HEK293 (cell line): ENCODE results near the gene RARRES2.

Source experiments
- GLI4 ChIP-seq: fragments of 450-650 bp; formaldehyde crosslinking; IDR thresholded peaks from 2 replicates; pipeline ENCODE4 v1.5.1; 2016; ENCODE audit warnings: missing biosample characterization, missing genetic modification characterization
- MYNN ChIP-seq: fragments of 450-650 bp; formaldehyde crosslinking; IDR thresholded peaks from 2 replicates; pipeline ENCODE4 v1.5.1; 2016; ENCODE audit warnings: missing biosample characterization, missing genetic modification characterization, borderline replicate concordance
- RBAK ChIP-seq: fragments of 450-650 bp; formaldehyde crosslinking; IDR thresholded peaks from 2 replicates; pipeline ENCODE4 v1.5.1; 2016; ENCODE audit warnings: missing biosample characterization, missing genetic modification characterization
- REPIN1 ChIP-seq: fragments of 450-650 bp; formaldehyde crosslinking; IDR thresholded peaks from 2 replicates; pipeline ENCODE4 v1.5.1; 2017; ENCODE audit warnings: missing biosample characterization, missing genetic modification characterization, low read depth
- SP2 ChIP-seq: fragments of 450-650 bp; formaldehyde crosslinking; IDR thresholded peaks from 2 replicates; pipeline ENCODE4 v1.5.1; 2016; ENCODE audit warnings: missing biosample characterization, missing genetic modification characterization
- SP7 ChIP-seq: fragments of 450-650 bp; formaldehyde crosslinking; IDR thresholded peaks from 2 replicates; pipeline ENCODE4 v1.5.1; 2016; ENCODE audit warnings: missing biosample characterization, missing genetic modification characterization
- ZBTB20 ChIP-seq: fragments of 450-650 bp; formaldehyde crosslinking; IDR thresholded peaks from 2 replicates; pipeline ENCODE4 v1.5.1; 2016; ENCODE audit warnings: missing biosample characterization, missing genetic modification characterization
- ZBTB8A ChIP-seq: fragments of 450-650 bp; formaldehyde crosslinking; IDR thresholded peaks from 2 replicates; pipeline ENCODE4 v1.5.1; 2016; ENCODE audit warnings: missing biosample characterization, missing genetic modification characterization
- ZNF16 ChIP-seq: fragments of 450-650 bp; formaldehyde crosslinking; IDR thresholded peaks from 2 replicates; pipeline ENCODE4 v1.5.1; 2016; ENCODE audit warnings: low read depth, missing biosample characterization, missing genetic modification characterization
- ZNF184 ChIP-seq: fragments of 450-650 bp; IDR thresholded peaks from 2 replicates; pipeline ENCODE4 v1.5.1; 2018; ENCODE audit warnings: missing biosample characterization, mild to moderate bottlenecking, missing genetic modification characterization
- ZNF19 ChIP-seq: fragments of 450-650 bp; formaldehyde crosslinking; IDR thresholded peaks from 2 replicates; pipeline ENCODE4; 2016; ENCODE audit warnings: missing biosample characterization, missing genetic modification characterization, low read depth
- ZNF274 ChIP-seq, 2 experiments: fragments of 200-500 bp in 1 of 2; fragments of 450-650 bp in 1 of 2; sonication (Bioruptor generic) in 1 of 2; formaldehyde crosslinking in 1 of 2; IDR thresholded peaks; 2 replicates each; pipeline versions ENCODE4 v1.5.1 to v1.6.1; 2014 to 2016; ENCODE audit warnings: borderline replicate concordance in 1 of 2, inconsistent platforms in 1 of 2, low read length in 1 of 2, missing biosample characterization in 1 of 2, missing genetic modification characterization in 1 of 2
- ZNF391 ChIP-seq: fragments of 450-650 bp; formaldehyde crosslinking; IDR thresholded peaks from 2 replicates; pipeline ENCODE4 v1.5.1; 2016; ENCODE audit warnings: low read depth, missing biosample characterization, missing genetic modification characterization, borderline replicate concordance
- ZNF404 ChIP-seq: fragments of 450-650 bp; formaldehyde crosslinking; IDR thresholded peaks from 2 replicates; pipeline ENCODE4 v1.5.1; 2017; ENCODE audit warnings: missing biosample characterization, missing genetic modification characterization
- ZNF426 ChIP-seq: fragments of 450-650 bp; formaldehyde crosslinking; IDR thresholded peaks from 2 replicates; pipeline ENCODE4 v1.5.1; 2017; ENCODE audit warnings: missing biosample characterization, missing genetic modification characterization, mild to moderate bottlenecking, inconsistent platforms, moderate library complexity
- ZNF48 ChIP-seq: fragments of 450-650 bp; formaldehyde crosslinking; IDR thresholded peaks from 2 replicates; pipeline ENCODE4 v1.5.1; 2016; ENCODE audit warnings: missing biosample characterization, missing genetic modification characterization
- ZNF501 ChIP-seq: fragments of 450-650 bp; formaldehyde crosslinking; IDR thresholded peaks from 2 replicates; pipeline ENCODE4 v1.5.1; 2016; ENCODE audit warnings: missing biosample characterization, missing genetic modification characterization
- ZNF510 ChIP-seq: fragments of 450-650 bp; formaldehyde crosslinking; IDR thresholded peaks from 2 replicates; pipeline ENCODE4 v1.5.1; 2018; ENCODE audit warnings: mild to moderate bottlenecking, missing genetic modification characterization, missing biosample characterization; ENCODE audit not compliant: insufficient replicate concordance
- ZNF529 ChIP-seq: fragments of 450-650 bp; formaldehyde crosslinking; IDR thresholded peaks from 2 replicates; pipeline ENCODE4 v1.5.1; 2017; ENCODE audit warnings: missing genetic modification characterization, missing biosample characterization; ENCODE audit not compliant: insufficient replicate concordance
- ZNF555 ChIP-seq: fragments of 450-650 bp; formaldehyde crosslinking; conservative IDR thresholded peaks from 2 replicates; pipeline ENCODE4 v1.5.1; 2017; ENCODE audit warnings: missing biosample characterization, mild to moderate bottlenecking, missing genetic modification characterization, inconsistent platforms
- ZNF558 ChIP-seq: fragments of 450-650 bp; formaldehyde crosslinking; IDR thresholded peaks from 2 replicates; pipeline ENCODE4 v1.5.1; 2016; ENCODE audit warnings: missing biosample characterization, missing genetic modification characterization
- ZNF571 ChIP-seq: fragments of 450-650 bp; formaldehyde crosslinking; IDR thresholded peaks from 2 replicates; pipeline ENCODE4 v1.5.0; 2017; ENCODE audit warnings: missing biosample characterization, missing genetic modification characterization
- ZNF610 ChIP-seq: fragments of 450-650 bp; formaldehyde crosslinking; IDR thresholded peaks from 2 replicates; pipeline ENCODE4 v1.5.1; 2016; ENCODE audit warnings: missing biosample characterization, missing genetic modification characterization, borderline replicate concordance
- ZNF664 ChIP-seq: fragments of 450-650 bp; formaldehyde crosslinking; IDR thresholded peaks from 2 replicates; pipeline ENCODE4 v1.5.1; 2016; ENCODE audit warnings: missing biosample characterization, missing genetic modification characterization
- ZNF707 ChIP-seq: fragments of 450-650 bp; formaldehyde crosslinking; IDR thresholded peaks from 2 replicates; pipeline ENCODE4 v1.5.1; 2016; ENCODE audit warnings: missing biosample characterization, missing genetic modification characterization
- ZNF768 ChIP-seq: fragments of 450-650 bp; formaldehyde crosslinking; IDR thresholded peaks from 2 replicates; pipeline ENCODE4 v1.5.1; 2018; ENCODE audit warnings: missing biosample characterization, mild to moderate bottlenecking, missing genetic modification characterization
- ZNF785 ChIP-seq: fragments of 450-650 bp; formaldehyde crosslinking; IDR thresholded peaks from 2 replicates; pipeline ENCODE4 v1.5.1; 2016; ENCODE audit warnings: missing biosample characterization, missing genetic modification characterization
- ZXDB ChIP-seq: fragments of 450-650 bp; formaldehyde crosslinking; IDR thresholded peaks from 2 replicates; pipeline ENCODE4 v1.5.1; 2016; ENCODE audit warnings: missing biosample characterization, missing genetic modification characterization
- TF ChIP-seq, protein P1 (sequence below): fragments of 450-650 bp; formaldehyde crosslinking; IDR thresholded peaks from 2 replicates; pipeline ENCODE4 v1.5.1; 2017; ENCODE audit warnings: missing biosample characterization, missing genetic modification characterization
- TF ChIP-seq, protein P2 (sequence below): fragments of 450-650 bp; formaldehyde crosslinking; IDR thresholded peaks from 2 replicates; pipeline ENCODE4 v1.5.1; 2016; ENCODE audit warnings: missing biosample characterization, missing genetic modification characterization
- TF ChIP-seq, protein P3 (sequence below): fragments of 450-650 bp; formaldehyde crosslinking; IDR thresholded peaks from 2 replicates; pipeline ENCODE4 v1.5.1; 2016; ENCODE audit warnings: missing biosample characterization, missing genetic modification characterization
- TF ChIP-seq, protein P4 (sequence below): fragments of 450-650 bp; formaldehyde crosslinking; IDR thresholded peaks from 2 replicates; pipeline ENCODE4 v1.5.1; 2016; ENCODE audit warnings: missing biosample characterization, missing genetic modification characterization

The RARRES2 gene

DNA sequence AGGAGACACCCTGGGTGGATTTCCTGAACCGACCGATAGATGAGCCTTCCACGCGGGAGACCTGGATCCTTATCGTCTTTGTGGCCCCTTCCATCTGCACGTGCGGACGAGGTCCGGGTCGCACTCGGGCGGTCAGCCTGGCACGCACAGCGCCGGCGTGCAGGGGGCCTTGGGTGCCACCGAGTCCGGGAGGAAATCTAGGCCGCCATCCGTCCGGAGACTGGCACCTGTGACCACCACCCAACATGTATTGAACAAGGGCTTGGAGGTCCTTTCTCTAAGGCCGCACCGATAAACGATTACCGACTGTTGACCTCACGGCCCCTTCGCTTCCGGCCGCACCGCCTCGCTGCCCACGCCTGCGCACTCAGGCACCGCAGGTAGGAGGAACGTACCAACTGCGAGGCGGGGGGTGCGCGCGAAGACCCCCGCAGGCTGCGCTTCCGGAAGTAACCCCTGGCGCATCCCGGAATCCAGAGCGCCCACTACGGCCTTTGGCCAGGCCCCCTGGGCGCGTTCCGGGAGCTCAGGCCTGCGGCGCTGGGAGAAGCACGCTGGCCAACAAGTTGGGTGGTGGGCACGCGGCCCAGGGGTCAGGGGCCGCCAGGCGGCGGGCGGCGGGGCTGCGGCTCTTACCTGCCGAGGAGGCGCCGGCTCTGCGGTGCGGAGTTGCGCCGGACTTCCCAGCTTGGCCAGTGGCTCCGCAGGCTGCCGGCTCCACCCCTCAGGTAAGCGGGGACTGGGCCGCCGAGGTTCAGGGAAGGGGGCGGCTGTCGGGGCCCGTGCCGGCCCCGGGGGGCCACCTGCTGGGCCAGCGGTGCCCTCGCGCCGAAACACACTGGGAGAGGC lies 18.4 kb downstream of the RARRES2 start, which contains the start of the genes ACTR3C and LRRC61 (continued):
- TF ChIP-seq ZNF184 (tag by site-specific recombination) = no peak
- no peak for TF ChIP-seq ZNF664
- TF ChIP-seq ZNF404 (tag by site-specific recombination) = no peak
- TF ChIP-seq ZNF48 (tag by site-specific recombination) = no peak
- TF ChIP-seq ZBTB20 (tag by site-specific recombination) = peak; percentile 76
- no peak for TF ChIP-seq ZNF529 (tag by site-specific recombination)
- no peak for TF ChIP-seq ZNF274 (IDR thresholded peaks at IDR 0.05; ENCODE audit: low read length)
- no peak for TF ChIP-seq ZNF274 (tag by site-specific recombination; IDR thresholded peaks at IDR 0.05; ENCODE audit: borderline replicate concordance)
- TF ChIP-seq, protein P1, sequence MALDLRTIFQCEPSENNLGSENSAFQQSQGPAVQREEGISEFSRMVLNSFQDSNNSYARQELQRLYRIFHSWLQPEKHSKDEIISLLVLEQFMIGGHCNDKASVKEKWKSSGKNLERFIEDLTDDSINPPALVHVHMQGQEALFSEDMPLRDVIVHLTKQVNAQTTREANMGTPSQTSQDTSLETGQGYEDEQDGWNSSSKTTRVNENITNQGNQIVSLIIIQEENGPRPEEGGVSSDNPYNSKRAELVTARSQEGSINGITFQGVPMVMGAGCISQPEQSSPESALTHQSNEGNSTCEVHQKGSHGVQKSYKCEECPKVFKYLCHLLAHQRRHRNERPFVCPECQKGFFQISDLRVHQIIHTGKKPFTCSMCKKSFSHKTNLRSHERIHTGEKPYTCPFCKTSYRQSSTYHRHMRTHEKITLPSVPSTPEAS (tag by site-specific recombination) = 0 out of 2 replicates have a peak, but pooled peaks have one; percentile 9
- TF ChIP-seq ZNF768 (tag by site-specific recombination) = no peak
- TF ChIP-seq MYNN (tag by site-specific recombination) = no peak
- TF ChIP-seq ZXDB (tag by site-specific recombination) = peak; percentile 71
- TF ChIP-seq ZNF785 (tag by site-specific recombination) = no peak
- peak; percentile 83 for TF ChIP-seq ZBTB8A (tag by site-specific recombination)
- TF ChIP-seq ZNF391 (tag by site-specific recombination) = no peak
- no peak for TF ChIP-seq ZNF707 (tag by site-specific recombination)
- no peak for TF ChIP-seq ZNF510 (tag by site-specific recombination)
- 0 out of 2 replicates have a peak, but pooled peaks have one; percentile 65 for TF ChIP-seq ZNF501 (tag by site-specific recombination)
- no peak for TF ChIP-seq RBAK (tag by site-specific recombination)
- TF ChIP-seq SP2 (tag by site-specific recombination) = peak; percentile 47
- TF ChIP-seq GLI4 (tag by site-specific recombination) = no peak
- no peak; the same call in 1 of the 2 replicates for TF ChIP-seq REPIN1 (tag by site-specific recombination)
- TF ChIP-seq ZNF558 (tag by site-specific recombination) = no peak
- TF ChIP-seq, protein P2, sequence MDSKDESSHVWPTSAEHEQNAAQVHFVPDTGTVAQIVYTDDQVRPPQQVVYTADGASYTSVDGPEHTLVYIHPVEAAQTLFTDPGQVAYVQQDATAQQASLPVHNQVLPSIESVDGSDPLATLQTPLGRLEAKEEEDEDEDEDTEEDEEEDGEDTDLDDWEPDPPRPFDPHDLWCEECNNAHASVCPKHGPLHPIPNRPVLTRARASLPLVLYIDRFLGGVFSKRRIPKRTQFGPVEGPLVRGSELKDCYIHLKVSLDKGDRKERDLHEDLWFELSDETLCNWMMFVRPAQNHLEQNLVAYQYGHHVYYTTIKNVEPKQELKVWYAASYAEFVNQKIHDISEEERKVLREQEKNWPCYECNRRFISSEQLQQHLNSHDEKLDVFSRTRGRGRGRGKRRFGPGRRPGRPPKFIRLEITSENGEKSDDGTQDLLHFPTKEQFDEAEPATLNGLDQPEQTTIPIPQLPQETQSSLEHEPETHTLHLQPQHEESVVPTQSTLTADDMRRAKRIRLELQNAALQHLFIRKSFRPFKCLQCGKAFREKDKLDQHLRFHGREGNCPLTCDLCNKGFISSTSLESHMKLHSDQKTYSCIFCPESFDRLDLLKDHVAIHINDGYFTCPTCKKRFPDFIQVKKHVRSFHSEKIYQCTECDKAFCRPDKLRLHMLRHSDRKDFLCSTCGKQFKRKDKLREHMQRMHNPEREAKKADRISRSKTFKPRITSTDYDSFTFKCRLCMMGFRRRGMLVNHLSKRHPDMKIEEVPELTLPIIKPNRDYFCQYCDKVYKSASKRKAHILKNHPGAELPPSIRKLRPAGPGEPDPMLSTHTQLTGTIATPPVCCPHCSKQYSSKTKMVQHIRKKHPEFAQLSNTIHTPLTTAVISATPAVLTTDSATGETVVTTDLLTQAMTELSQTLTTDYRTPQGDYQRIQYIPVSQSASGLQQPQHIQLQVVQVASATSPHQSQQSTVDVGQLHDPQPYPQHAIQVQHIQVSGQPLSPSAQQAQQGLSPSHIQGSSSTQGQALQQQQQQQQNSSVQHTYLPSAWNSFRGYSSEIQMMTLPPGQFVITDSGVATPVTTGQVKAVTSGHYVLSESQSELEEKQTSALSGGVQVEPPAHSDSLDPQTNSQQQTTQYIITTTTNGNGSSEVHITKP (tag by site-specific recombination) = peak; percentile 98
- TF ChIP-seq SP7 (tag by site-specific recombination) = peak; percentile 58
- TF ChIP-seq ZNF16 (tag by site-specific recombination) = no peak
- TF ChIP-seq ZNF19 (tag by site-specific recombination) = no peak
- TF ChIP-seq, protein P3, sequence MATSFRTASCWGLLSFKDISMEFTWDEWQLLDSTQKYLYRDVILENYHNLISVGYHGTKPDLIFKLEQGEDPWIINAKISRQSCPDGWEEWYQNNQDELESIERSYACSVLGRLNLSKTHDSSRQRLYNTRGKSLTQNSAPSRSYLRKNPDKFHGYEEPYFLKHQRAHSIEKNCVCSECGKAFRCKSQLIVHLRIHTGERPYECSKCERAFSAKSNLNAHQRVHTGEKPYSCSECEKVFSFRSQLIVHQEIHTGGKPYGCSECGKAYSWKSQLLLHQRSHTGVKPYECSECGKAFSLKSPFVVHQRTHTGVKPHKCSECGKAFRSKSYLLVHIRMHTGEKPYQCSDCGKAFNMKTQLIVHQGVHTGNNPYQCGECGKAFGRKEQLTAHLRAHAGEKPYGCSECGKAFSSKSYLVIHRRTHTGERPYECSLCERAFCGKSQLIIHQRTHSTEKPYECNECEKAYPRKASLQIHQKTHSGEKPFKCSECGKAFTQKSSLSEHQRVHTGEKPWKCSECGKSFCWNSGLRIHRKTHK = no peak
- no peak for TF ChIP-seq ZNF610 (tag by site-specific recombination)
- TF ChIP-seq ZNF426 (tag by site-specific recombination) = no peak
- TF ChIP-seq ZNF571 = no peak
- TF ChIP-seq ZNF555 = no peak
- TF ChIP-seq, protein P4, sequence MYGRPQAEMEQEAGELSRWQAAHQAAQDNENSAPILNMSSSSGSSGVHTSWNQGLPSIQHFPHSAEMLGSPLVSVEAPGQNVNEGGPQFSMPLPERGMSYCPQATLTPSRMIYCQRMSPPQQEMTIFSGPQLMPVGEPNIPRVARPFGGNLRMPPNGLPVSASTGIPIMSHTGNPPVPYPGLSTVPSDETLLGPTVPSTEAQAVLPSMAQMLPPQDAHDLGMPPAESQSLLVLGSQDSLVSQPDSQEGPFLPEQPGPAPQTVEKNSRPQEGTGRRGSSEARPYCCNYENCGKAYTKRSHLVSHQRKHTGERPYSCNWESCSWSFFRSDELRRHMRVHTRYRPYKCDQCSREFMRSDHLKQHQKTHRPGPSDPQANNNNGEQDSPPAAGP = peak; percentile 78; the same call in 1 of the 2 replicates
